Measurements from ENCODE around the gene LAMA2.

The LAMA2 gene

DNA sequence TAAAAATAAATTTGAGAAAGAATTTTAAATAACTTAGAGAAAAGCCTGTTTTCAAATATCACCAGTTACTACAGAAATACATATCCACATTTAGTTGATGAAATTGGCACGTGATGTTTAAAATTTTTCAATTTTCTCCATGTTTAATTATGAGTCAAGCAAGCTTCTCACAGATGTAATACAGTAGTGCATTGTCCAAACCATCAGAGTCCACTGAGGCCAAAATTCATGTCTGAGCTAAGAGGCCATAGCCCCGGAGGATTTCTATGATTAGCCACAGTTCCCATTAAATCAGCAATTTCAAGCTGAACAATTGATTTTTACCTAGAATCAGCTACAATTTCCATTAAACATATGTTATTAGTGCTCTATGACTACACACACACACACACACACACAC lies 387.0 kb downstream of the LAMA2 start:
- peak; percentile 44 for DNase-seq (ENCODE audit: low spot score)

DNA sequence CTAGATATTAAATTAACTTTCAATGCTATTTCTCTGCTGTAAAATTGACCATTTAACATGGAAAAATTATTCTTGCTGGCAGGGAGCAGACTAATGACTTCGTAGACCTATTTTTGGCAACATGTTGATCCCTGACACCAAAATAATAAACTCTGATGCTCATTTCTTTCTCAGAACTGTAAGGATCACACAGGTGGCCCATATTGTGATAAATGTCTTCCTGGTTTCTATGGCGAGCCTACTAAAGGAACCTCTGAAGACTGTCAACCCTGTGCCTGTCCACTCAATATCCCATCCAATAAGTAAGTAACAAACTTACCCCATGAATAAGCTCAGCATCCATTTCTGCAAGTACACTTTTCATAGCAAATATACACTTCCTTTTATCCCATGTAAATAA lies 387.5 kb downstream of the LAMA2 start:
- no peak for DNase-seq (ENCODE audit: low spot score)

DNA sequence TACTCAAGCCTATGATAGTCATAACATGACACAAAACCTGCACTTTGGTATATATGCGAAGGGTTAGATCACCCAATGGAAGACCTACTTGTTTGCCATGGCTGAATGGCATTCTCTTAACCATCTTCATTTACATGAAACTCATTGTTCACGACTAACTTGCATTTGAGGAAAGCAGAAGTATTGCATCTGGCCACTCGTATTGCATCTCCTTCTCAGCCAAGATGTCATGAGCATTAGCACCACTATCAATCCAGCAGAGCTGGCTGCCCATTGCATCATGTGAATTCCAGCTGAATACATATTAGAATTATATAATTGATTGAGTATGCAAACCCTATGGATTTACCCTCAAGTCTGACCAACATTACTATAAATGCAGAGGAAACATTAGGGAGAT lies 390.2 kb downstream of the LAMA2 start:
- no peak for DNase-seq (ENCODE audit: low spot score)

DNA sequence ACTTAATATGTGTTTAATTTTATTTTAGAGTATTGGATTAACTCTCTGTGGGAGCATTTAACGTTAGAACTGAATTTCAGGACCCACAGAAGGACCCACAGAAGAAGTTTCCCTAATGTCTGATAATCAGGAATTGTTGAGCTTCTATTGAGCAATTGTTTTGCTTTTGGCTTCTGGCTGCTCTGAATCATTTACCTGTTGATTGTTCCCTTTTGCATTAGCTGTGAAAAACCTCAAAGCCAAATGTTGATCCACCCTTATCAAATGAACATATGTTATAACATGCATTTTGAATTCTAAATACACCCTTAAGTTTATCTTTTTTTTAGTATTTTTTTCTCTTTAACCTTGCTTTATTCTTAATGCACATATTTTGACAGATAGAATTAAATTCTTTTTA lies 393.5 kb downstream of the LAMA2 start:
- no peak for DNase-seq (ENCODE audit: low spot score)

DNA sequence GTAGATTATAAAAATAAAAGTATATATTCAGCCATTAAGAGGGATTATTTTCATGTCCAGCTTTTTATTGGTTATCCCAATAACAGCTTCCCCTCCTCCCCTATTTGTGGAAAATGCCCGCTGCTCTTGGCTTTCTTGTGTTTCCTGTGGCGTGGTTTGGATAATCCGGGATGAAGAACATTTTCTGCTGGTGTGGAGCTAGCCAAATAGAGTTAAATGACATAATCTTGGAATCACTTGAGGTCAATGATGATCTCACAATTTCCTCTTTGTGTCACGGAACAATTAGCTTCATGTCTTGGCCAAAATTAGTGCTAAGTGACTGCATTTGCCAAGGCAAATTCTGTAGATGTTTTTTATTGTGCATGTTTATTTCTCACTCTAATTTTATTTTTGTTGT lies 394.0 kb downstream of the LAMA2 start:
- DNase-seq (ENCODE audit: low spot score) = peak; percentile 78

DNA sequence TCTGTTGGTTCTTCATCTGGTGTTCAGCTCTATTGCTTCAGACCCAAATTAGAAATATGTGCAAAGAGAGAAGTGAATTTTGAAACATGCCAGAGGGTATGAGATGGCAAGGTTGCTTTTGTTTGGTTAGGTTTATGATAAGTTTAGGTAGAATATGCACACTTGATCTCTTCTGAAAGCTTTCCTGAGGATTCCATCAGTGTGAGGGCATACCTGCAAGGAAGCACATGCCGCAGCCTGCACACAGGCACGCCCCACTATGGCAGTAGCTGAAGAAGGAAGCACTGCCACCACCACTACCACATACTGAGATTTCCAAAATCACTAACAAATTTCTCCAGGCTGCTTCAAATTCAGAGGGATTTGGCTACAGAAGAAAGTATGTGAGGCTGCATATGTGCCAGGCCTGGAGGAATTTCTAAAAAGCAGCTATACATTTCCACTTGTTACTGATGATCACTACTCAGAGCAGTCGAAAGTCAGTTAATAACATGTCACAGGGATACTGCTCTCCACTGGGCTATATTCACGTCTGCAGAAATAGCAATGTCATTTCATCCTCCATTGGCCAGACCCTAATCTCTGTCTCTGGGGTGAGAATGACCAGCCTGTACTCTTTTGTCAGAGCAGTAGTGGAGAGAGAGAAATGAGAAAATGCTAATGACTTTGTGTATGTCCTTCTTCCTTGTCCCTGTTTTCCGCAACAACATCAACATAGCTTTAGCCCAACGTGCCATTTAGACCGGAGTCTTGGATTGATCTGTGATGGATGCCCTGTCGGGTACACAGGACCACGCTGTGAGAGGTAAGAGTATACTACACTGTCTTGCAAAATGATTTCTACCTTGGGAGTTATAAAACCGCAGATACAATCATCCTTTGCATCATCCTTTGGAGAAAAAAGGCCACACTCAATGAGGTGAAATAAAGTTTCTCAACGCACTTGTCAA lies 396.7 kb downstream of the LAMA2 start:
- DNase-seq (ENCODE audit: low spot score) = no peak

DNA sequence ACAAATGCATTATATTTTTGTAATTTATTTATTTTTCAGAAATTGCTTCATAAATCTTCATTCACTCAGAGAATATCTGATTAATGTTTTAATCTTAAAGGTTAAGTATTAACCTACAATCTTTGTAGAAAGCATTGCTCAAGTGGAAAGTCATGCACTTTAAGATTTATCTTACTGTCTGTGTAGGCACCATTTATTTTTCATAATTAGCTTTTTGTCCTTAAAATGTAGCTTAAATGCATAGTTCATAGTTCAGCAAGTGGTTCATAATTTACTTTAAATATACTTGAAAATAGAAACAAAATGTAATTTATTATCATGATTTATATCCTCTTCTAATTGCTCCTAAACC lies 397.3 kb downstream of the LAMA2 start:
- no peak for DNase-seq (ENCODE audit: low spot score)

DNA sequence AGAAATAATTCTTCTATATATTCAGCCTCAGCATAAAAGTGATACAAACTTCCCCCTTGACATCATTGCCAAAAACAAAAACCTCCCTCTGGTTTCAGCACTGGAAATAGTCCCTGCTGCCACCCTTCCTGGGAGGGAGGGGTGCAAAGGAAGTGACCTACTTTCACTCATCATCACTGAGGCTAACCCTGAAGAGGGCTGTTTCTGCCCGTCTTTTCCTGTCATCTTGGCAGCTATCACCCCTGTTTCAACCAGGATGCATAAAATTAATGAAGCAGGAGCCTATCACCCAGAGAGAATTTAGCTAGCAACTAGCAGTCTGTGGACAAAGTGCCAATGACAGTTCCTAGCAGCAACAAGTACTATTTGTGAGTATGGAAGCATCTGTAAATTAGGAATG lies 397.8 kb downstream of the LAMA2 start:
- no peak for DNase-seq (ENCODE audit: low spot score)

DNA sequence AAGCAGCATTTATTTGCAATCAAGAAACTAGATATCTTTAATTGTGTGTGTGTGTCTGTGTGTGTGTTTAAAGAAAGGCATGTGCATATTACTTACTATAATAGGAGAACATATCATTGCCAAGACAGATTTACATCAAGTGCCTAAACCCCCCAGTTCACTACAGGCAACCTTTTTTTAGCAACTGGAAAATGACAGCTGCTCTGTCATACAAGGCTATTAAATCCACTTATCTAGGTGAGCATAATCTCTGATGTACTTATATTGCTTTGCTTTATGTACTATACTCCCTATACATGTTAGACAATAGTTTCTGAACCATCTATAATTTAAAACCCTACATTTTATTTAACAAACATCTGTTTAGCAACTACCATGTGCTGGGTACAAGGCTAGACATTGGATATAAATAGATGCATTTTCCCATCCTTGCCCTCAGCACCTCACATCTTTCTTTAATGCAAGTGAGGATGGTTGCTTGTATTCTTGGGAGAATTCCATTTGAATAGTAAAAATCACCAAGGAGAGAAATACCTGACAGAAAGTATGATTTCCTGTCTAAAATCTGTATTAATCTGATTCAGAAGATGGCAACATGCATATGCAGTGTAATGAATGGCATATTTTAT lies 398.3 kb downstream of the LAMA2 start:
- DNase-seq (ENCODE audit: low spot score) = no peak

DNA sequence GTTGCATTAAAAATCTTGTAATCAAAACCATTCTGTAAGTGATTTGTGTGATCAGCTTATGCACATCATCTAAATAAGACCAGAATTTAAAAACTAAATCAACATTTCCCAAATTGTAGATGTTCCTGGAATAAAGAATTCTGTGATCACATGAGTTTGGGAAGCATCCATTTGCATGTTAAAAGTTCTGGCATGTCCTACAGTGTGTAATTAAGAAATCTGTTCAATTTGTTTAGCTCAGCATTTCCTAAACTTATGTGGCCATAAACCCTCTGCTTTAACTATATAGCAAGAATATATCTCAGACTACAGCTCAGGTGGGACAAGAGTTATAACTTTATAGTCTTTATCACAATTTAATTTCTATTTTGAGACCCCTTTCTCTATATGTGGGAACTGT lies 399.1 kb downstream of the LAMA2 start:
- no peak for DNase-seq (ENCODE audit: low spot score)

DNA sequence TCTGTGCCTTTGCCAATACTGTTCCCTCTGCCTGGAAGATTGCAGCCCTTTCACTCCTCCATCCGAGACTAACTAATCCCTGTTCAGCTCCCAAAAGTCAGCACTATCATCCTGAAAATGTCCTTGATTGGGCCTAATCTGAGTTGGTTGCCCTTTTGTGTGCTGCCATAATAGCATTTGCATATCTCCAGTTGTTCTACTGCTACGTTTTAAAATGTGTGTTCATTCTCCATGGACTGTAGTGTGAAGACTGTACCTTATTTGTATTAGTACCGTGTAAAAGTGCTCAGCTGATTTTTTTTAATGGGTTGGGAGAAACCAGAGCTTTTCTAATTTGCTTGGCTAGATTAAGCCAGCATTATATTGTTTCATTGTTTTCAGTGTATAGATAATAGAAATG lies 401.3 kb downstream of the LAMA2 start:
- no peak for DNase-seq (ENCODE audit: low spot score)

DNA sequence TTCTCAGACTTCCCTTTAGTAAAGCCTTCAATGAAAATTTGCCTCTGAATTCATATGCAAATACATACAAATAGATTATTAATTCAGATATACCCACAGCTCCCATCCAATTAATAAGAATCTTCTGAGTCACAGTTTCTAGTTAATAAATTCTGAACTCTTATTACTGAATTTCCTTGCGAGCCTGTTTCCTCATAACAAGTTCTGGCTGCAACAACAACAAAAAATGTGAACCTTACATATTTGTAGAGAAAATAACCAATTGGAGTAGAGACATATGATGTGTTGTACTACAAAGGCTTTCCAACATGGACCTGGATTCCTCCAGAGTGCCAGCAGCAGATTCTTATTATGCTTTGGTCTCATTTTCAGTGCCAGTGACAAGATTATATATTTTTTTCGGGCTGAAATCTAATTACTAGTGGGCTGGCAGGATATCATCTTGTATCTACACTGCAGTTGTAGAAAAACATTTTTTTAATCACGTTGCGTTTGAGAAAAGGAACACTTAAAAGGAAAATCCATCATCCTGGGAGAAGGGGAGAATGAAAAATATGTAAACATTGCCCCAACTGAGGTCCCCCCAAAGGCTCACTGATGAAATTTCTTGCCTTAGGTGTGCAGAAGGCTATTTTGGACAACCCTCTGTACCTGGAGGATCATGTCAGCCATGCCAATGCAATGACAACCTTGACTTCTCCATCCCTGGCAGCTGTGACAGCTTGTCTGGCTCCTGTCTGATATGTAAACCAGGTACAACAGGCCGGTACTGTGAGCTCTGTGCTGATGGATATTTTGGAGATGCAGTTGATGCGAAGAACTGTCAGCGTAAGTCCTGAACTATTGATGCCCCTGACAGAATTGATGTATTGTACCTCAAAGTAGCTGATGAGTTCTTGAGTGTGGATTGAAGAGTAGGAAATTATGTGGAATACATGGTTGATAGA lies 404.6 kb downstream of the LAMA2 start:
- no peak for DNase-seq (ENCODE audit: low spot score)

DNA sequence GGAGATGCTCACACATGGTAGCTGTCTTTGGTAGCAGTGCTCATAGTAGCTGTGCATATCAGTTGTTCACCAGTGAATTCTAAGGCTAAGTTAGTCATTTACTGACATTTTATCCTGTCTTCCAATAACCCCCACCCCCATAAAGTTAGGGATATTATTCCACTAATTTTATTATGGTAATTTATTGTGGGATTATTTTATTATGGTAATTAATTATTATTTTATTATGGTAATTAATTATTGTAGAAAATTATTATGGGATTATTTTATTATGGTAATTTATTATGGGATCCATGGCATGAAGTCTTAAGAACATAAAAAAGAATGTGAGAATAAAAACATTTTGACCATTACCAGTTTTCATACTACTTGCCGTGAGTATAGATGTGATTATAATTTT lies 406.5 kb downstream of the LAMA2 start:
- no peak for DNase-seq (ENCODE audit: low spot score)

DNA sequence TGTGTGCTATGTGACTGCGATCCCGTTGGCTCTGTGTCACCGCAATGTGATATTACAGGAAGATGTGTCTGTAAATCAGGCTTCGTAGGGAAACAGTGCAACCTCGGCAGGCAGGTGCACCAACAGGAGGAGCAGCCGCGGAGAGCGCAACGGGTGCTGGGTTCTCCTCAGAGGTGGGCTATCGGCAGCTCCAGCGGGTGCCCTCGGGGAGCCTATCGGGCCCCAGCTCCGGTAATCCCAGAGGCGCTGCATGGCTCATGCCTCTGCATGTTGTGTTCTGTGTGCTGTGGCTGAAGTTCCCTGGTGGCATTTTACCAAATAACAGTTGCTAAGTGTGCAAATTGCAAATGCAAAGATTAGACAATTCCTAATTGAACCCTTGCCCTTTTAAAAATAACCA lies 409.9 kb downstream of the LAMA2 start:
- DNase-seq (ENCODE audit: low spot score) = no peak

DNA sequence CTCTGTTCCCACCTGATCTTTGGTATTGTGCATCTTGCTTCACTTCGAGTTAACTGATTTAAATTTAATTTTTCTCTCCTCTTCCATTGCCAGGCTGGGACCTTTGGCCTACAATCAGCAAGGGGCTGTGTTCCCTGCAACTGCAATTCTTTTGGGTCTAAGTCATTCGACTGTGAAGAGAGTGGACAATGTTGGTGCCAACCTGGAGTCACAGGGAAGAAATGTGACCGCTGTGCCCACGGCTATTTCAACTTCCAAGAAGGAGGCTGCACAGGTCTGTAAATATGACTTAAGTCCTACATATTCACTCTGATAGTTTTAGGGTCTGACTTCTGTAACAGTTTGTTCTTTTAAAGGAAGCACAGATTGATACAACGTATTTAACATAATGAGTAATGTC lies 414.7 kb downstream of the LAMA2 start:
- no peak for DNase-seq (ENCODE audit: low spot score)

DNA sequence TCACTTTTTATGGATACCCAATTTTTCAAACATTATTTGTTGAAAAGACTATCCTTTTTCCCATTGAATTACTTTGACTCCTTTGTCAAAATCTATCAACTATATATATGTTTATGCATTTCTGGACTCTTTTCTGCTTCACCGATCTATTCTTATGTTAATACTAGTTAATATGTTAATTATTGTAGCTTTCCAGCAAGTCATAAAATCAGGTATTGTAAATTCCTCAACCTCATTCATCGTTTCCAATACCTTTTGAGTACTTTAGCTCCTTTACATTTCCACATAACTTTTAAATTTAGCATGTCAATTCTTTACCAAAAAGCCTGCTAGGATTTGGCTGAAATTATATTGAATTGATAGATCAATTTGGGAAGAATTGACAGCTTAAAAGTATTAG lies 419.7 kb downstream of the LAMA2 start:
- no peak for DNase-seq (ENCODE audit: low spot score)

DNA sequence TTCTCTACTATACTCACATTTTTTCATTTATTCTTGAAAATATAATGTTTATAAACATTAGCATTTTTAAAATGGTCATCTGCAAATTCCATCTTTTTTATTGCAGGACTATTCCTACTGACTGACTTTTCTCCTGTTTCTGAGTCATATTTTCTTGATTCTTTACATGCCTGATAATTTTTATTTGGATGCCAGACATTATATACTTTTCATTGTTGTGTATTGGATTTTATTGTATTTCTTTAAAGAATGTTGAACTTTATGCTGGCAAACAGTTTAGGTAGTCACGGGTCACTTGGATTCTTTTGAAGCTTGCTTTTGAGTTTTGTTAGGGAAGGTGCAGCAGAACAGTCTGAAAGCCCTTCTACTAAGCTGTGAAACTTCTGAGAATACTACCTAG lies 423.9 kb downstream of the LAMA2 start:
- DNase-seq (ENCODE audit: low spot score) = no peak

DNA sequence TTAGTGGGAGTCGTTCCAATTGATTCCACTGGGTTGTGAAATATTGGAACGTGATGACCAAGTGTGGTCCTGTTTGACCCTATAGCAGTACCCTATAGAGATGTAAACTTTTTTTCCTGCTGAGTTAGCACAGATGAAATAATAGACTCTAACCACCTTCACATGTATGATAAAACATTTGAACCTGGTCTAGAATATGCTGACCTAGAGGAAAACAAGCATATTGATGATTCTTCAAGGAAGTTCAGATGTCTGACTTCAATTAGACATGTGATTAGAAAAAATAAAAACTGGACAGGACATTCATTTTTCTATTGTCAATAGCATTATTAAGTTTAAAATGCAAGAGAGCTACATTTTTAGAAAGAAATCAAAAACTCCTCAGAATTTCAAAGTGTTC lies 424.9 kb downstream of the LAMA2 start:
- no peak for DNase-seq (ENCODE audit: low spot score)

DNA sequence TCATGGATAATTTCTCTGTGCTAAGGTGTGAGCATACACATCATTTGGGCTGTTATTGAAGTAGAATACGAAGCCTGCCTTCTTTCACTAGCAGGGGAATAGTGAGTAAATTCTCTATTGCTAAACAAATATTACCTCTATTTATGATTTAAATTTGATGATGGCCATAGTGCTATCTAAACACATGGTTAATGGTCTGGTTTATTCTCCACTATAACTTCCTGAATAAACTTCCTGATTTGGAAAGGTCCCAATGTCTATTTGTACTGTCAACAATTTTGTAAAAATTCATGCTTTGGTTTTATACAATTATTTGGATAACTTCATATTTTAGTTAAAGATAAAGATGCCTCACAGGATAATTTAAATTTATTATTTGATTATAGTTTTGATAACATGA lies 426.2 kb downstream of the LAMA2 start:
- DNase-seq (ENCODE audit: low spot score) = no peak

DNA sequence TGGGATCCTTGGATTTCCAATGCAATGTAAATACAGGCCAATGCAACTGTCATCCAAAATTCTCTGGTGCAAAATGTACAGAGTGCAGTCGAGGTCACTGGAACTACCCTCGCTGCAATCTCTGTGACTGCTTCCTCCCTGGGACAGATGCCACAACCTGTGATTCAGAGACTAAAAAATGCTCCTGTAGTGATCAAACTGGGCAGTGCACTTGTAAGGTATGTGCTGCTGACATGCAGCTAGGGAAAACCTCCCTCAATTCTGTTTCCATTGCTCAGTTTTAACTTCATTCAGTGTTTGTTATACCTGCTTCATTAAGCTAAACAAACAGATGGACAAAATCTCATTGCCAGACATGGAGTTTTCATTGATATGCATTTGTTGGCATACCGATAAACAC lies 429.9 kb downstream of the LAMA2 start:
- peak; percentile 10 for DNase-seq (ENCODE audit: low spot score)

DNA sequence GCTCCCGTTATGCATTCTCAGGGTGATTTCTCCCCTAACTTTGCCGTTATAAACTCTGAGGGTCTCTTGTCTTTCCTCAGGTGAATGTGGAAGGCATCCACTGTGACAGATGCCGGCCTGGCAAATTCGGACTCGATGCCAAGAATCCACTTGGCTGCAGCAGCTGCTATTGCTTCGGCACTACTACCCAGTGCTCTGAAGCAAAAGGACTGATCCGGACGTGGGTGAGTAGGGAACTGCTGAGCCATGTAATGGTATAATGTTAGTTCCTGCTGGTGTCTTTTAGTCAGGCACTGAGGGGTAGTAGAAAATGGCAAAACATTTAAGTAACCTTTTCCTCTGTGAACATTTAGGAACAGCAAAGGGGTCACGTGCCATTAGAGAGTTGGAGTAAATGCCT lies 431.6 kb downstream of the LAMA2 start:
- peak; percentile 4 for DNase-seq (ENCODE audit: low spot score)

DNA sequence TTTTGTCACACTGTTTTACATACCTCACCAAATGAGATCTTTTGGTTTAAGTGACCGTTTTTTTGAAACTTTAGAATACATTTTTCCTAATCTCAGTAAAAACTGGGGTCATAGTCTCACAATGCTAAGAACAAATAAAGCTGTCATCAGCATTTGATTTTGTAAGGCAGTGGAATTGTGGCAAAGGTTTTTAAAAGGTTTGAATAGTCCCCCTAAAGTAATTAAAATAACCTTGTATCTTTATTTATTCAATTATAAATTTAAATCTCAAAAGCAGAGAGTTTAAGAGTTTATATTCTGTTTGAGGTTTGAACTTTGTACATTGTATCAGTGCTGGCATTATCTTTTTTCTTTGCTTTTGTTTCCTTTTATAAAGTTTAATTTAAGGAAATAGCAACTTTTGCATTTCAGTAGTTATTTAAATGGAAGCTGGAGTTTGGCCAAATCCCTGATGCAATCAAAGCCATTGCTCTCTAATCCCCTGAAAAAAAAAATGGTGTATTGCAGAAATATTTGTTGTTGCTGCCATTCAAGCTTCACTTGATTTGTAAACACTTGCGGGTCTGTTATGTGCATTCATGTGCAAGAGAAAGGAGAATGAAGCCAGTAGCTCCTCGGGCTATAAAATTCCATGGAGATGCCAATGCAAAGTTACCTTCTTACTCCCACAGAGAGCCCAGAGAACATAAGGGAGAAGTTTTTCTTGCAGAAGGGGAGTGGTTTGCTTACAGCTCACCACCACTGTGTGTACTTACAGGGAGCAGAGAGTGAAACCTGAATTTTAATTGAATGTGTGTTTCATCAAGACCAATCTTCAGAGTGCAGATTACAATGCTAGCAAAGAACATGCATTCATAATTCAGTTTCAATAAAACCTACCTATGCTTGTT lies 435.2 kb downstream of the LAMA2 start:
- DNase-seq (ENCODE audit: low spot score) = no peak
